Activated CD4-positive, CD25-positive, alpha-beta regulatory T cell treated with anti-CD3 and anti-CD28 coated beads, Interleukin-2, amount 50 U/mL, for 24 hours (primary cell): ENCODE measurements around the gene SLA2.
A peak's percentile ranks its signal among the peaks of the same experiment; 100 is the strongest.
"Not testable (repeated sequence)": the region's sequence is repeated elsewhere in the genome, so short reads cannot be mapped to it uniquely, and the experiment has no call there.

ENCODE experiments used
- ATAC-seq, 2 donors: fragments of 150-1000 bp; cut with Tn5 transposase; one replicate each; pipeline ENCODE4 v1.10.0; 2021; ENCODE audit warnings: mild to moderate bottlenecking in 1 of 2, moderate library complexity in 1 of 2

Gene SLA2

GRCh38 chr20:36645998-36646397 is at the start of gene SLA2:
Gene SLA2, minus strand, starts transcription at chr20:36646196. Its CDS starts 4,861 bp downstream, at chr20:36641335.
- peak; percentile 59 to 66 for ATAC-seq

- not testable (repeated sequence) for ATAC-seq
Measured at GRCh38 chr20:36695467-36695866, 49.5 kb upstream of the SLA2 start.

GRCh38 chr20:36688630-36689029 is 42.6 kb upstream of the SLA2 start:
- ATAC-seq = no peak

GRCh38 chr20:36687850-36688249 is 41.9 kb upstream of the SLA2 start:
- ATAC-seq = no peak

GRCh38 chr20:36686944-36687343 is 40.9 kb upstream of the SLA2 start:
- ATAC-seq = no peak

GRCh38 chr20:36686504-36686903 is 40.5 kb upstream of the SLA2 start:
- ATAC-seq = no peak

GRCh38 chr20:36684747-36685146 is 38.8 kb upstream of the SLA2 start:
- ATAC-seq = no peak

- ATAC-seq = no peak
Measured at GRCh38 chr20:36682311-36682710, 36.3 kb upstream of the SLA2 start.

GRCh38 chr20:36677422-36677771 is 31.4 kb upstream of the SLA2 start:
- no peak for ATAC-seq

- ATAC-seq = no peak
Measured at GRCh38 chr20:36676701-36677421, 30.9 kb upstream of the SLA2 start.

GRCh38 chr20:36675545-36675944 is 29.5 kb upstream of the SLA2 start:
- not testable (repeated sequence) for ATAC-seq

GRCh38 chr20:36672991-36673390 is 27.0 kb upstream of the SLA2 start:
- no peak for ATAC-seq

- no peak for ATAC-seq
Measured at GRCh38 chr20:36670665-36671357, 24.8 kb upstream of the SLA2 start.

- ATAC-seq = no peak
Measured at GRCh38 chr20:36666181-36666740, 20.3 kb upstream of the SLA2 start.

- ATAC-seq = no peak
Measured at GRCh38 chr20:36663031-36663430, 17.0 kb upstream of the SLA2 start.

- ATAC-seq = peak in 1 of 2 donors; percentile 28
Measured at GRCh38 chr20:36658300-36658699, 12.3 kb upstream of the SLA2 start.

GRCh38 chr20:36656733-36657132 is 10.7 kb upstream of the SLA2 start:
- no peak for ATAC-seq

- no peak for ATAC-seq
Measured at GRCh38 chr20:36655004-36655403, 9.0 kb upstream of the SLA2 start.

GRCh38 chr20:36654506-36654905 is 8.5 kb upstream of the SLA2 start:
- ATAC-seq = no peak

GRCh38 chr20:36653456-36653855 is 7.5 kb upstream of the SLA2 start:
- no peak for ATAC-seq

- ATAC-seq = no peak
Measured at GRCh38 chr20:36647196-36648121, 1.5 kb upstream of the SLA2 start.

GRCh38 chr20:36646678-36647077 is 682 bp upstream of the SLA2 start:
- ATAC-seq = no peak

- ATAC-seq = no peak
Measured at GRCh38 chr20:36645353-36645752, 643 bp downstream of the SLA2 start.
